ENCODE measurements around the gene IL27RA.
A peak's percentile ranks its signal among the peaks of the same experiment; 100 is the strongest.

Gene IL27RA

DNA sequence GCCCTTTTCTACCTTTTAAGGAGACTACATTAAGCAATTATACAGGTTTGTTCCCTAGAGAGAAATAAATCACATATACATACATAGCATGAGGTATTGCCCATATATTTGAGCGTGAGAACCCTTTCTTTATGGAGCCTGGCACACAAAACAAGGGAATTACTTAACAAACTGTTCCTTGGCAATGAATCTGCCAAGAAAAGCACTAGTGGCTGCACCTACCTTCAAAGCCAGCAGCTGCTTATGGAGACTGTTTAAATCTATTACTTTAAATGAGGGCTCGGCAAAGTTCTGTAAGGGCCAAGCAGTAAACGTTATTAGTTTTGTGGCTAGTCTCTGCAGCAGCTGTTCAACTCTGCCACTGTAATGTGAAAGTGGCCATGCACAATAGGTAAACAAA, 32.5 kb upstream of the IL27RA start:
- Histone ChIP-seq H3K36me3 (ENCODE audit: control insufficient read depth, insufficient read depth, low read length) (no peaks in the 10 kb centered on the region), H3K9me3 (ENCODE audit: control insufficient read depth, low read length) (peaks cover 4% of the 10 kb centered on the region), H3K4me1 (ENCODE audit: control insufficient read depth, insufficient read depth, low read length) (no peaks in the 10 kb centered on the region), H3K27ac (ENCODE audit: insufficient read depth, low read depth, low read length, poor library complexity, severe bottlenecking) (no peak overlapping the region), H3K27me3 (ENCODE audit: control insufficient read depth, insufficient read depth, low read length, poor library complexity, severe bottlenecking) (no peaks in the 10 kb centered on the region), H3K4me3 (ENCODE audit: insufficient read depth, low read depth, low read length) (no peak overlapping the region)
- WGBS, 2 experiments: 96 to 97% methylated on average over 3 of the region's 3 CpGs

DNA sequence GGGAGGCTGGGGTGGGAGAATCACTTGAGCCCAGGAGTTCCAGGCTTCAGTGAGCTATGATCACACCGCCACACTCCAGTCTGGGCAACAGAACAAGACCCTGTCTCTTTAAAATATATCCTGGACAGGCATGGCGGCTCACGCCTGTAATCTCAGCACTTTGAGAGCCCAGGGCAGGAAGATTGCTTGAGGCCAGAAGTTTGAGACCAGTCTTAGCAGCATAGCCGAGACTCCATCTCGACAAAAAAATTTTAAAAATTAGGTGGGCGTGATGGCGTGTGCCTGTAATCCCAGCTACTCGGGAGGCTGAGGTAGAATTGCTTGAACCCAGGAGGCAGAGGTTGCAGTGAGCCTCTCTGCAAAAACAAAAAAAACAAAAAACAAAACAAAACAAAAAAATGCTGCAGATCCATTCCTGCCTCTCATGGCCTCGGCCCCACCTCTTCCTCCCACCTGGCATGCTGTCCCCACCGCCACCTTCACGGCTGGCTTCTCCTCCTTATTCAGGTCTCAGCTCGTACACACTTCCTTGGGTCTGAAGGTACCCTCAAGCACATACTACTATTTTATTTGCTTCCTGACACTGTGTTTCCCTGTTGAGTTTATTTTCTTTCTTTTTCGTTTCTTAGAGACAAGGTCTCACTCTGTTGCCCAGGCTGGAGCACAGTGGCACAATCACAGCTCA, 30.7 kb upstream of the IL27RA start:
- no peak overlapping the region for H3K27ac ChIP-seq (ENCODE audit: insufficient read depth, low read depth, low read length, poor library complexity, severe bottlenecking)
- WGBS, 2 experiments: 90 to 94% methylated on average over 13 of the region's 13 CpGs

DNA sequence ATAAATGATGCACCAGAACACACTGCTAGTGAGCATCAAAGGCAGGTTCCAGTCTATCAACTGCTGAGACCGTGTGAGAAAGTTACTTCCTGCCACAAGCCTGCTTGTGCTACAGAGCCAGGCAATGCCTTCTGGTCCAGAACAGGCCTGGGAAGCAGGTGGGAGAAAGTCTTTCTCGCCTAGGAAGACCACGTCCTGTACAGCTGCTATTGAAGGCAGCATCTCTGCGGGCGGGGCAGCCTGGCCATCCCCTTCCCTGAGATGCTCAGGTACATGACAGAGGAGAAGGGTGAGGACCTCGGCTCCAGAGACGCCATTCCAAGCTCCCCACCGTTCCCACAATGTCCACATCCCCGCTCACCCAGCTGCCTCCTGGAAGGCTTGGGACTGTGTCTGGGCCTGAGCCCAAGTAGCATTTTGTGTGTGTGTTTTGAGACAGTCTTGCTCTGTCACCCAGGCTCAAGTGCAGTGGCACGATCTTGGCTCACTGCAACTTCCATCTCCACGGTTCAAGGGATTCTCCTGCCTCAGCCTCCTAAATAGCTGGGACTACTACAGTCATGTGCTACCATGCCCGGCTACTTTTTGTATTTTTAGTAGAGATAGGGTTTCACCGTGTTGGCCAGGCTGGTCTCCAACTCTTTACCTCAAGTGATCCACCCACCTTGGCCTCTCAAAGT, 28.9 kb upstream of the IL27RA start:
- Histone ChIP-seq H3K36me3 (ENCODE audit: control insufficient read depth, insufficient read depth, low read length) (no peaks in the 10 kb centered on the region), H3K4me1 (ENCODE audit: control insufficient read depth, insufficient read depth, low read length) (no peaks in the 10 kb centered on the region), H3K27me3 (ENCODE audit: control insufficient read depth, insufficient read depth, low read length, poor library complexity, severe bottlenecking) (no peaks in the 10 kb centered on the region), H3K4me3 (ENCODE audit: insufficient read depth, low read depth, low read length) (no peak overlapping the region), H3K9me3 (ENCODE audit: control insufficient read depth, low read length) (peaks cover 4% of the 10 kb centered on the region), H3K27ac (ENCODE audit: insufficient read depth, low read depth, low read length, poor library complexity, severe bottlenecking) (no peak overlapping the region)
- 91 to 93% methylated on average over 13 of the region's 13 CpGs for WGBS, 2 experiments

More for the DNA sequence above, 30.7 kb upstream of the IL27RA start:
- Histone ChIP-seq H3K27me3 (ENCODE audit: control insufficient read depth, insufficient read depth, low read length, poor library complexity, severe bottlenecking) (no peaks in the 10 kb centered on the region), H3K4me3 (ENCODE audit: insufficient read depth, low read depth, low read length) (no peak overlapping the region), H3K4me1 (ENCODE audit: control insufficient read depth, insufficient read depth, low read length) (no peaks in the 10 kb centered on the region), H3K9me3 (ENCODE audit: control insufficient read depth, low read length) (peaks cover 4% of the 10 kb centered on the region), H3K36me3 (ENCODE audit: control insufficient read depth, insufficient read depth, low read length) (no peaks in the 10 kb centered on the region)

DNA sequence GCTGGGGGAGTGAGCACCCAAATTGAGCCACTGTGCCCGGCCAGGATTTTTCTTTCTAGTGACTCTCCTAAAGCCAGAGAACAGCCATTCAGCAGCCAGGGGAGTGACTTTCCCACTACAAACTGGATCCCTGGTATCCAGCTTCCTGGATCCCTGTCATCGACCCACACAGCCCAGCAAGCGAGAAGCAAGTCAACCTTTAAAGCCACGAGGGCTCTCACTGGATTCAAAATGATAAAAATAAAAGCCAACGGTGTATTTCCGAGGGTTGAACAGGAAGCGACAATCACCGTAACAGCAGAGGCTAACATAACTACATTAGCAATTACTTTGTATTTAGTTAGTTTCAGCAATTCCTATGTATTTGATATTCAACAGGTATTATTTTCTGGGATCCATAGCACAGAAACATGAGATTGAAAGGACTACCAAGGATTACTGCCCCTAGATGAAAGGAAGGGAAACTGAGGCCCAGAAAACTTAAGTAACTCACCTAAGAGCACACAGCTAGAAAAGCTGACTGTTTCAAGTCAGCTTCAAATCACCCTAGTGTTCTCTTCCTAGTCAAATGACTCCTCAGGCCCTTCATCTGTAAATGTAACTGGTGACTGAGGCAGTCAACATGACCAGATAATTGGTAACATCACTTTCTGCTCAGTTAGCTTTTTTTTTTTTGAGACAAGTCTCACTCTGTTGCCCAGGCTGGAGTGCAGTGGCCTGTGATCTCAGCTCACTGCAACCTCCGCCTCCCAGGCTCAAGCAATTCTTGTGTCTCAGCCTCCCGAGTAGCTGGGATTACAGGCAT, 28.1 kb upstream of the IL27RA start:
- Histone ChIP-seq H3K4me3 (ENCODE audit: insufficient read depth, low read depth, low read length) (no peak overlapping the region), H3K27ac (ENCODE audit: insufficient read depth, low read depth, low read length, poor library complexity, severe bottlenecking) (no peak overlapping the region), H3K36me3 (ENCODE audit: control insufficient read depth, insufficient read depth, low read length) (no peaks in the 10 kb centered on the region), H3K27me3 (ENCODE audit: control insufficient read depth, insufficient read depth, low read length, poor library complexity, severe bottlenecking) (no peaks in the 10 kb centered on the region), H3K9me3 (ENCODE audit: control insufficient read depth, low read length) (peaks cover 4% of the 10 kb centered on the region), H3K4me1 (ENCODE audit: control insufficient read depth, insufficient read depth, low read length) (no peaks in the 10 kb centered on the region)
- 88% methylated on average over 10 of the region's 10 CpGs for WGBS, 2 experiments

DNA sequence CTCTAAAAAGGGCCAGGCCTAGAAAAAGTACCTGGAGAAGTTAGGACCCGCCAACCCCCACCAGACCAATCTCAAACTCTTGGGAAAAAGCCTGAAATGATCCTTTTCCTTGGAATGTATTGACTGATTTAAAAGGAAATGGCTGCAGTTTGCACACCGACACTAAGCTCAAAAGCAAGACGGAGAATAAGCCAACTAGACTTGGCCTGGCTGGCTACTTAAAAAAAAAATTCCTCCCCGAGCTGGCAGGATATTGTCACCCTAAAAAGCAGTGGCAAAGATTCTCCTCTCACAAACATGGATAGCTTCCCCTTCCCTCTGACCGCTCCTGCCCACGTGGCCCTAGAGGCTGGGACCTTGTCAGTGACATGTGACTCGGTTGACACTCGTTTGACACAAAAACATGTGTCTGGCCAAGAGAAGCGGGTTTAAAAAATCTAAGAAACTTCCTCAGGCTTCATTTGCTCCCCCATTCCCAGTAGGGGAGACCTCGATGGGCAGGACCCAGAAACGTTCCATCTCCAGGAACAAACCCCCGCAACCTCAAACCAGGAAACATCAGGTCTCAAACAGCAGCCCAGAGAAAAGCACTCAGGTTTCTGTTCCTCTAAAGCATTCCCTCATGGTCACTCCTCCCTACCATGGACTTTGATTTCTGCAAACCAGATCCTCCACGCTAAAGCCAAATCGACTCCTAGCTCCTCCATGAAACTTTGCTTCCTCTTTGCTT, 26.8 kb upstream of the IL27RA start:
- Histone ChIP-seq H3K36me3 (ENCODE audit: control insufficient read depth, insufficient read depth, low read length) (no peaks in the 10 kb centered on the region), H3K4me3 (ENCODE audit: insufficient read depth, low read depth, low read length) (no peak overlapping the region), H3K4me1 (ENCODE audit: control insufficient read depth, insufficient read depth, low read length) (no peaks in the 10 kb centered on the region), H3K27ac (ENCODE audit: insufficient read depth, low read depth, low read length, poor library complexity, severe bottlenecking) (no peak overlapping the region), H3K9me3 (ENCODE audit: control insufficient read depth, low read length) (no peaks in the 10 kb centered on the region), H3K27me3 (ENCODE audit: control insufficient read depth, insufficient read depth, low read length, poor library complexity, severe bottlenecking) (no peaks in the 10 kb centered on the region)
- 89 to 90% methylated on average over 14 of the region's 14 CpGs for WGBS, 2 experiments

DNA sequence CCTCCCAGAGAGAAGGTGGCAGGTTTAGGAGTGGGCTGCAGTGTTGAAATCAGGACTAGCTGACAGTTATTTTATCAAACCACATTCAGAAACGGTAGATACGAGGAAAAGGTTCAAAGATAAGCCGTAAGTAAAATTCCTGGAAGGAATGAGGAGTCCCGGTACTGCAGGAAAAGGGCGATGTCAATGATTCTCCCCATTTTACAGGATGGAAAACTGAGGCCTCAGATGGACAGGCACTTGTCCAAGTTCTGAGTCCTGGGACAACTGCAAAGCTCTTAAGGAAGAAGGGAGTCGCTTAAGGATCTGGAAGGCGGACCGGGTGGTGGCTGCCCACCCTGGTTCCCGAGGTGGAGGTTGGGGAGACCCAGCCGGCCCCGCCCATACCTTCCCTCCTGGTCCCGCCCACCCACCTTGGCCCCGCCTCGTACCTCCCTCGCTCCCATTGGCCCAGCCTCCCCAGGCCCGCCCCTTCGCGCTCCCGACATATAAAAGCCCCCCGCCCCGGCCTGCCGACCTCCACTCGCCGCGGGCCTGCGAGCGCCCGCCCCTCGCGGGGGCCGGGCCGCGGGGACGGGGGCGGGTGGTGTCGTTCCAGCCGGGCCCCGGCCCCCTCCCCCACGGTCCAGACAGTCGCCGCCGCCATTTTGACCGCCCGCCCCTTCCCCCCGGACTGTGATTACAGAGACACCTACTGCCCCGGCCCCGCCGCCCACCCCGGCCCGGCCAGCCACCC, 26.0 kb upstream of the IL27RA start:
- 10 to 11% methylated on average over 50 of the region's 50 CpGs for WGBS, 2 experiments
- H3K27me3 ChIP-seq (ENCODE audit: control insufficient read depth, insufficient read depth, low read length, poor library complexity, severe bottlenecking): no peaks in the 10 kb centered on the region
- H3K27ac ChIP-seq (ENCODE audit: insufficient read depth, low read depth, low read length, poor library complexity, severe bottlenecking): peak overlapping the region; percentile 100
- no peaks in the 10 kb centered on the region for H3K9me3 ChIP-seq (ENCODE audit: control insufficient read depth, low read length)
- H3K36me3 ChIP-seq (ENCODE audit: control insufficient read depth, insufficient read depth, low read length): no peaks in the 10 kb centered on the region
- H3K4me1 ChIP-seq (ENCODE audit: control insufficient read depth, insufficient read depth, low read length): no peaks in the 10 kb centered on the region
- peak overlapping the region; percentile 65 for H3K4me3 ChIP-seq (ENCODE audit: insufficient read depth, low read depth, low read length)

DNA sequence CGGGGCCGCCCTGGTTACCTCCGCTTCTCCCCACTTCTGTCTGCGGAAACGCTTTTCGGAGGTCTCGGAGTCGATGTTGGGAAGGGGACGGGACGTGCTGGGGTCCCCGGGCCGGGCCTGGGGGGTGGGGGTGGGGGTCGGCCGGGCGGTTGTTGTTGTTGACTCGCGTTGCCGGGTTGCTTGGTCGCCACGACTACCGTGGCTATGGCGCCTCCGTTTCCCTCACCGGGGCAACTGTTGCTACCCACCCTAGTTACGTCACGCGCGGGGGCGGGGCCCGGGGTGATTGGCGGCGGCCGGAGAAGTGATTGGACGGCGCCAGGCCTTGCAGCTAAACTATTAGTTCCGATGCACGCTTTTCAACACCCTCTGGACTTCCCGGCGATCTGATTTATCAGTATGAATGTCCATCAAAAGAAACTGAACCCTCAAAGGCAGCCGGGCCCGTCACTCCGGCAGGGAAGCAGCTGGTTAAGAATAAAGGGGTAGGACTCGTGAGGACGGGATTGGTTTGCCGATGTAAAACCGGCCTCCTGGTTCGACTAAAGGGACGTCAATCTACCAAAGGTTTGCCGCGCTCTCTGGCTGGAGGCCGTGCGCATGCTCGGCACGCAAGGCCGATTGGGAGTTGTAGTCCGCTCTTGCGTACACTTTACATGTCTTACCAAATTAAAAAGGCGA, 25.3 kb upstream of the IL27RA start, which contains the start of gene RFX1:
Gene RFX1 (minus strand): TSS at position 236 of the 681 bp plus-strand sequence. CDS start 12,477 bp downstream, outside the sequence.
- Histone ChIP-seq H3K27ac (ENCODE audit: insufficient read depth, low read depth, low read length, poor library complexity, severe bottlenecking) (peak within 1 kb of the TSS; percentile 100), H3K27me3 (ENCODE audit: control insufficient read depth, insufficient read depth, low read length, poor library complexity, severe bottlenecking) (no peaks in the 10 kb centered on the region), H3K4me1 (ENCODE audit: control insufficient read depth, insufficient read depth, low read length) (no peaks in the 10 kb centered on the region), H3K36me3 (ENCODE audit: control insufficient read depth, insufficient read depth, low read length) (no peaks in the 10 kb centered on the region), H3K4me3 (ENCODE audit: insufficient read depth, low read depth, low read length) (peak within 1 kb of the TSS; percentile 65), H3K9me3 (ENCODE audit: control insufficient read depth, low read length) (no peaks in the 10 kb centered on the region)
- 0% methylated on average over 55 to 58 of the region's 58 CpGs for WGBS, 2 experiments

DNA sequence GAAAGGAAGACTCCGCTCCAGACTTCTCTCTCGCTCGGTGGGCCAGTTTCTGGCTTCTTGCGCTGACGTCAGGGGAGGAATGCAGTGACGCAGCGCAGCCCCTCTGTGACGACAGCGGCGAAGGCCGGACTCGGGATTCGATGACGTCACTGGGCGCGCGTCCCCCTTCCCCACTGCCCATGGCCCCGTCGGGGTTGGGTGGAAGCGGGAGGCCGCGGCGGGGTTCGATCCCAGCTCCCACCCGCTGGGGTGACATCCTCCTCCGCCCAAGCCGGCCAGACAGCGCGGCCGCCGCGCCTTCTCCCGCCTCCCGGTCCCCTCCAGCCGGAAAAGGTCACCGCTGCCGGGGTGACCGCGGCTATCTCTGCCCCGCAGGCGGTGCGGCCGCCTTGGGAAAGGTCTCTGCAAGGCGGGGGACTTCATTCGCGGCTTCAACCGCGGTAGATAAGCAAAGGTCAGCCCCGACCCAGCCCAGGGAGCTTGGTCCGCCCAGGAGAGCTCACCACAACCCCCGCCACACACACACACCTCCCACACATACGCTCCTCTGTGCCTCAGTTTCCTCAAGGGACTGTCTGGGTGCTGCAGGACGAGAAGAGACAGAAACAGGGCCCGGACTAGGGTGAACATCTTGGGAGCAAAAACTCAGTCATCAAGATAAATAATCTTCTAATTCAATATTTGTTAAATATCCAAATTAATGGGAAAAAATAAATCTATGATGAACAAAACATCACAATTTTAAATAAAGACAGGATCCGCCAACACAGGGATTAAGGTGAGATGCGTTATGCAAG, 24.6 kb upstream of the IL27RA start:
- H3K4me3 ChIP-seq (ENCODE audit: insufficient read depth, low read depth, low read length): peak overlapping the region; percentile 65
- H3K4me1 ChIP-seq (ENCODE audit: control insufficient read depth, insufficient read depth, low read length): no peaks in the 10 kb centered on the region
- H3K36me3 ChIP-seq (ENCODE audit: control insufficient read depth, insufficient read depth, low read length): no peaks in the 10 kb centered on the region
- no peaks in the 10 kb centered on the region for H3K27me3 ChIP-seq (ENCODE audit: control insufficient read depth, insufficient read depth, low read length, poor library complexity, severe bottlenecking)
- peak overlapping the region; percentile 100 for H3K27ac ChIP-seq (ENCODE audit: insufficient read depth, low read depth, low read length, poor library complexity, severe bottlenecking)
- 9 to 10% methylated on average over 56 of the region's 56 CpGs for WGBS, 2 experiments
- no peaks in the 10 kb centered on the region for H3K9me3 ChIP-seq (ENCODE audit: control insufficient read depth, low read length)

All from ectodermal cell (in vitro differentiated cells).